Endothelial cell (in vitro differentiated cells): ENCODE data around the gene FANCL. TPM values are rescaled to one million over a fixed set of nuclear protein-coding genes. Genes with fewer than 3 reads are reported as not detected.

ENCODE experiments used
- DNase-seq: peaks from one replicate; pipeline ENCODE4 v3.0.0; 2021; ENCODE audit warnings: low spot score
- H3K27ac Mint-ChIP-seq: one replicate; pipeline ENCODE4 v1.8.0; 2021; ENCODE audit warnings: mixed read lengths, inconsistent platforms; ENCODE audit not compliant: unreplicated experiment
- H3K27me3 Mint-ChIP-seq: one replicate; pipeline ENCODE4 v1.8.0; 2021; ENCODE audit warnings: mild to moderate bottlenecking, moderate library complexity, mixed read lengths, inconsistent platforms; ENCODE audit not compliant: unreplicated experiment
- H3K36me3 Mint-ChIP-seq: one replicate; pipeline ENCODE4 v1.8.0; 2021; ENCODE audit warnings: mild to moderate bottlenecking, low read depth, mixed read lengths, inconsistent platforms; ENCODE audit not compliant: unreplicated experiment
- H3K4me1 Mint-ChIP-seq: one replicate; pipeline ENCODE4 v1.8.0; 2021; ENCODE audit warnings: mild to moderate bottlenecking, mixed read lengths, inconsistent platforms; ENCODE audit not compliant: unreplicated experiment
- H3K4me3 Mint-ChIP-seq: one replicate; pipeline ENCODE4 v1.8.0; 2021; ENCODE audit warnings: mild to moderate bottlenecking, mixed read lengths, inconsistent platforms; ENCODE audit not compliant: unreplicated experiment
- H3K9me3 Mint-ChIP-seq: one replicate; pipeline ENCODE4 v1.8.0; 2021; ENCODE audit warnings: mixed read lengths, inconsistent platforms; ENCODE audit not compliant: unreplicated experiment
- total RNA-seq: library from RNA; stranded (reverse); fragmentation: NEBNext Ultra II Directional; extraction: Animal tissue kit (Norgen Biotek cat#: 25700); gene quantifications from one replicate; pipeline ENCODE4 v1.2.1, GENCODE V29; 2021; ENCODE audit not compliant: unreplicated experiment
- TF ChIP-seq, protein P1 (sequence below): fragments of 200-600 bp; sonication (generic); IDR thresholded peaks from one replicate; pipeline ENCODE4 v1.5.0; 2021; ENCODE audit warnings: antibody characterized with exemption; ENCODE audit not compliant: unreplicated experiment

Gene FANCL
- total RNA-seq, 1 donor from 2014 or later: 20.0 TPM

- H3K9me3 Mint-ChIP-seq: no peaks in the 10 kb centered on the region
- no peaks in the 10 kb centered on the region for H3K36me3 Mint-ChIP-seq
- no peak for DNase-seq
- peaks cover 3% of the 10 kb centered on the region for H3K27me3 Mint-ChIP-seq
- TF ChIP-seq, protein P1, sequence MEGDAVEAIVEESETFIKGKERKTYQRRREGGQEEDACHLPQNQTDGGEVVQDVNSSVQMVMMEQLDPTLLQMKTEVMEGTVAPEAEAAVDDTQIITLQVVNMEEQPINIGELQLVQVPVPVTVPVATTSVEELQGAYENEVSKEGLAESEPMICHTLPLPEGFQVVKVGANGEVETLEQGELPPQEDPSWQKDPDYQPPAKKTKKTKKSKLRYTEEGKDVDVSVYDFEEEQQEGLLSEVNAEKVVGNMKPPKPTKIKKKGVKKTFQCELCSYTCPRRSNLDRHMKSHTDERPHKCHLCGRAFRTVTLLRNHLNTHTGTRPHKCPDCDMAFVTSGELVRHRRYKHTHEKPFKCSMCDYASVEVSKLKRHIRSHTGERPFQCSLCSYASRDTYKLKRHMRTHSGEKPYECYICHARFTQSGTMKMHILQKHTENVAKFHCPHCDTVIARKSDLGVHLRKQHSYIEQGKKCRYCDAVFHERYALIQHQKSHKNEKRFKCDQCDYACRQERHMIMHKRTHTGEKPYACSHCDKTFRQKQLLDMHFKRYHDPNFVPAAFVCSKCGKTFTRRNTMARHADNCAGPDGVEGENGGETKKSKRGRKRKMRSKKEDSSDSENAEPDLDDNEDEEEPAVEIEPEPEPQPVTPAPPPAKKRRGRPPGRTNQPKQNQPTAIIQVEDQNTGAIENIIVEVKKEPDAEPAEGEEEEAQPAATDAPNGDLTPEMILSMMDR: no peak
- no peak overlapping the region for H3K27ac Mint-ChIP-seq
- peaks cover 17% of the 10 kb centered on the region for H3K4me1 Mint-ChIP-seq
- no peak overlapping the region for H3K4me3 Mint-ChIP-seq
Measured at GRCh38 chr2:58239243-58239925, 1.7 kb downstream of the FANCL start.

DNA sequence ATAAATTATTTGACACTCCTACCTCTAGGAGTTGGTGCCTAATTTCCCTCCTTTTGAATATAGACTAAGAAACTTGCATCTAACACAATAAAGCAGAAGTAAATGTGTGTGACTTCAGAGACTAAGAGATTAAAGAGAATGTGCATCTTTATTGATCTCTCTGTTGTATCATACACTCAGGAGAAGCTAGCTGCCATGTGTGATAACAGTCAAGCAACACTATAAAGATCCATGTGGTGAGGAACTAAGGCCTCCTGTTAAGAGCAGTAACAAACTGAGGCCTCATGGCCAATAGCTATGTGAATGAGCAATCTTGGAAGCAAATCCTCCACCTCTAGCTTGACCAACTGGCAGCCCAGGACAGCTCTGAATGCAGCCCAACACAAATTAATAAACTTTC lies 3.4 kb downstream of the FANCL start:
- peaks cover 21% of the 10 kb centered on the region for H3K4me1 Mint-ChIP-seq
- TF ChIP-seq, protein P1: no peak
- no peak overlapping the region for H3K27ac Mint-ChIP-seq
- DNase-seq: no peak
- no peaks in the 10 kb centered on the region for H3K9me3 Mint-ChIP-seq
- no peaks in the 10 kb centered on the region for H3K36me3 Mint-ChIP-seq
- H3K4me3 Mint-ChIP-seq: no peak overlapping the region
- H3K27me3 Mint-ChIP-seq: peaks cover 3% of the 10 kb centered on the region

DNA sequence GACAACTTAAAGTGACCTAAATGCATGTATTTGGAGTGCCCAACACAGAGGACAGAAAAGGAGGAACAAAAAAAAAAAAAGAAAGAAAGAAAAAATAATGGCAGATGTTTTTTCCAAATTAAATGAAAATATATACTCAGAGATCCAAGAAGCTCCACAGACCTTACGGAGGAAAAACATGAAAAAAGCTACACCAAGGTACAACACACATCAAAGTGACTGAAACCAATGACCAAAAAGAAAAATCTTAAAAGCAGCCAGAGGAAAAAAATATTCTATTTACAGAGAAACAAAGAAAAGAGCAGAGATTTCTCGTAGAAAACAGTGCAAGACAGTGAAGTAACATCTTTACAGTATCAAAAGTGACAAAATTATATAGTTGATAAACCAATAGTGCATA lies 5.1 kb downstream of the FANCL start:
- H3K4me1 Mint-ChIP-seq: peaks cover 17% of the 10 kb centered on the region
- no peaks in the 10 kb centered on the region for H3K9me3 Mint-ChIP-seq
- peaks cover 3% of the 10 kb centered on the region for H3K27me3 Mint-ChIP-seq
- DNase-seq: no peak
- no peak overlapping the region for H3K4me3 Mint-ChIP-seq
- no peak overlapping the region for H3K27ac Mint-ChIP-seq
- TF ChIP-seq, protein P1: no peak
- no peaks in the 10 kb centered on the region for H3K36me3 Mint-ChIP-seq

GRCh38 chr2:58235170-58235569 lies 6.0 kb downstream of the FANCL start:
- Mint-ChIP-seq H3K27ac (no peak overlapping the region), H3K27me3 (no peaks in the 10 kb centered on the region), H3K36me3 (no peaks in the 10 kb centered on the region), H3K9me3 (no peaks in the 10 kb centered on the region), H3K4me1 (peaks cover 12% of the 10 kb centered on the region), H3K4me3 (no peak overlapping the region)
- DNase-seq: no peak
- TF ChIP-seq, protein P1: no peak

- TF ChIP-seq, protein P1: no peak
- H3K4me1 Mint-ChIP-seq: peaks cover under 1% of the 10 kb centered on the region
Measured at GRCh38 chr2:58228299-58228698, 12.8 kb downstream of the FANCL start.

More at GRCh38 chr2:58228299-58228698, 12.8 kb downstream of the FANCL start:
- Mint-ChIP-seq H3K27ac (no peak overlapping the region), H3K36me3 (no peaks in the 10 kb centered on the region), H3K4me3 (no peak overlapping the region), H3K9me3 (no peaks in the 10 kb centered on the region), H3K27me3 (no peaks in the 10 kb centered on the region)
- DNase-seq: no peak
